Stimulated activated CD8-positive, alpha-beta memory T cell treated with anti-CD3 and anti-CD28 coated beads, Interleukin-12 subunit alpha, Interleukin-12 subunit beta, amount 100 ng/mL, for 24 hours (primary cell): ENCODE measurements around the gene TACR1.

Source experiments
- DNase-seq: peaks from one replicate; pipeline ENCODE4 v3.0.0-alpha.2; 2020; ENCODE audit errors: extremely low read depth

TACR1 gene

DNA sequence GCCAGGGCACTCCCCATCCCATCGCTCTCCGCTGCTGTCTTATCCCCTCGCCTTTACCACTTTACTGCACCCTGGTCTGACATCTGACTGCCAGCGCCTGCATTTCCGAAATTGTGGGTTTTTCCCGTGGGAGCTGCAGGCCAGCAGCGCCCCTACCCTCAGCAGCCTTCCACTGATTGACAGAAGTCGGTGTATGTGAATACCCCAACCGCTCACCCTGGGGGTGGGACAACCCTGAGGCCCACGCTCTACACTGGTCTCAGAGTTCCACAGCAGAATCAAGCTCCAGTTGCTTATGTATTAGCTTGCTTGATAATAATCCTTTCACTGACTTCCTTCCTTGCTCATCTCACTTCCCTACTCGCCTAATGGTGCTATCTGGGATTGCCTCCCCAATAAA lies 178.8 kb downstream of the TACR1 start:
- DNase-seq: no peak

DNA sequence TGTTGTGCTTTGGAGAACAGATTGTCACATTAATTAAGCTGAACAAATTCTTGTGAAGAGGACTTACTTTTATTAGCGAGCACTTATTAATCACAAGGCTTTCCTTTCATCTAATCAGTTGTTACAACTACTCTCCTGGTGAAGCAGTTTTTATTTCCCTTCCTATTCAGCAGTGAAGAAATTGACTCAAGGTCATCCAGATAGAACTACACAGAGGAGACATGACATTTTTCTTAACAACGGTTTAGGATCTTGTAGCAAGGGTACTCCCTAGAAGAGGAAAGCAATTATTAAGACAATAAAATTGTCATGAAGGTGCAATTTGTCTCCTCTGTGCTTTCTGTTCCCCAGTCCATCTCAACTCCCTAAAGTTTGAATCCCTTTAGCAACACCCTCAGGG lies 179.5 kb downstream of the TACR1 start:
- DNase-seq: no peak

DNA sequence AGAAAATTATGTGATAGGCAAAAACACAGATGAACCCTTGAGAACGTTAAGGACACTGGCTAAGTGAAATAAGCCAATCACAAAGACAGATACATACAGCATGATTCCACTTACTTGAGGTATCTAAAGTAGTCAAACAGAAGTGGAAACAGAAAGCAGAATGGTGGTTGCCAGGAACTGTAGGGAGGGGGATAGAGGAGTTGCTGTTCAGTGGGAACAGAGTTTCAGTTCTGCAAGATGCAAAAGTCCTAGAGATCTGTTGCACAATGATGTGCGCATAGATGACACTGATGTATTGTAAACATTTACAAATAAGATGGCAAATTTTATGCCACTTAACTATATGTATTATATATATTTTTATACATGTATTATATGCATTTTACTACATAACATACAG lies 181.2 kb downstream of the TACR1 start:
- DNase-seq: no peak

DNA sequence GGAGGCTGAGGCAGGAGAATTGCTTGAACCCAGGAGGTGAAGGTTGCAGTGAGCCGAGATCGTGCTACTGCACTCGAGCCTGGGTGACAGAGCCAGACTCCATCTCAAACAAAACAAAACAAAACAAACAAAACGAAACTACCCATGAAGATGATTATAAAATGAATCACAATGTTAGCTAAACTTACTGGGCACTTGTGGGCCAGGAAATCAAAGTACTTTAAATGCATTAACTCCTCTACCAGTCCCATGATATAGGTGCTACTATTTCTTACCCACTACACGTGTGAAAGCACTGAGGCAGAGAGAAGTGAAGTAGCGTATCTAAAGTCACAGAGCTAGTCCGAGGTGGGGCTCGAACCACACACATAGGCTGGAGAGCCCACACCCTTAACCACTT lies 187.2 kb downstream of the TACR1 start:
- DNase-seq: no peak

DNA sequence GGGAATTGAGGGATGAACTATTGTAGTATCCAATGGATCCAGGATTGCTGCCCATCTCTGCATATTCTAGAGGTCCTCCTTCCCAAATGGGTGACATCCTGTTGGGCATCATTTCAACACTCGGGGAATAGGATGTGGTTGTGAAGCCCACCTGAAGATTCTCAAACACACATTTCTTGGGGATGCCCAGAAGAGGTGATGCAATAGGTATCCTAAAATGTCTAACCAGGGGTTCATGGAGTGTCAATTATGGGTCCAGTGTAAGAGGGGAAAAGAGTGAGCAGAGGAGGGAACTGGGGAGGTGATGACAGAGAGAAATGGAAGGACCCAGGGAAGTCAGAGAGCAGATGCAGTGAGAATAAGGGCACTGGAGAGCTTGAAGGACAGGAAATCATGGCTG lies 188.7 kb downstream of the TACR1 start:
- no peak for DNase-seq

DNA sequence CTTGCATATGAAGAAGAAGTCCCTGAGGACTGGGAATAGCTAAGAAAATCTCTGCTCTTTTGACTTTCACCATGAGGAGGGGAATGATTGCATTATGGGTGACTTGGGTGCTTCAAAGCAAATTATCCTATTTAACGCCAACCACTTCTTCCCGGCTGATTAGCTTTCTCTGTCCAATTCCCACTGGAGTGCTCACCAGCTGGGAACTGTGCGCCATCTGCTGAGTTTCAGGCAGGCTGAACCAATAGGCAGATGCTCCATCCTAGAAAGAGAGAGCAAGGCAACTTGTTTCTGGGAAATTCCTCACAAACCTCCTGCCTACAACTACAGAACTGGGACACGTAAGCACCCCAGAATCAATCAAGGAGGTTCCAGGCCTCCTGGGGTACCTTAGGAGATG lies 191.5 kb downstream of the TACR1 start:
- DNase-seq: no peak

DNA sequence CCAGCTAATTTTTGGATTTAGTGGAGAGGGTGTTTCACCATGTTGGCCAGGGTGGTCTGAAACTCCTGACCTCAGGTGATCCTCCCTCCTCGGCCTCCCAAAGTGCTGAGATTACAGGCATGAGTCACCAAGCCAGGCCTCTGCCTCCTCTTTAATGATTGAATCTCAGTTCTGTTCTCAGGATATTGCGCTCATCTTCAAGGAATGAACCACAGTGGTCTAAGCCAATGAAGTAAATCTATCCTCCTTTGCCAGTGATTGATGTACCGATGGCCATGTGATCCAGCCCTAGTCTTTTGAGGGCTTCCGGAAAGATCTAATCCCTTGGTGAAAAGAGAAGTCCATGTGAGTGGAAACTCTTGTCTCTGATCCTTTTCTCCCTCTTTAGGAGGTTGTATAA lies 192.3 kb downstream of the TACR1 start:
- DNase-seq: no peak

DNA sequence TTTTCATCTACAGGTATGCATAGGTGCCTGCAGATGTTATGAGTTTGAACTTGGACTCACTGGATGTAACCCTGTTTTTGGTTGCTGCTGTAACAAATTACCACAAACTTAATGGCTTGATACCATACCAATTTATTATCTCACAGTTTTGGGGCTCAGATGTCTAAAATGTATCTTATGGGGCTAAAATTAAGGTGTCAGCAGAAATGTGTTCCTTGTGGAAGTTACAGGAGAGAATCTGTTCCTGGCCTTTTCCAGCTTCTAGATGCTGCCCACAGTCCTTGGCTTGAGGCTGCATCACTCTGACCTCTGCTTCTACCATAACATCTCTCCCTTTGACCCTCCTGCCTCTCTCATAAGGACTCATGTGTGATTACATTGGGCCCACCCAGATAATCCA lies 193.3 kb downstream of the TACR1 start:
- DNase-seq: no peak

DNA sequence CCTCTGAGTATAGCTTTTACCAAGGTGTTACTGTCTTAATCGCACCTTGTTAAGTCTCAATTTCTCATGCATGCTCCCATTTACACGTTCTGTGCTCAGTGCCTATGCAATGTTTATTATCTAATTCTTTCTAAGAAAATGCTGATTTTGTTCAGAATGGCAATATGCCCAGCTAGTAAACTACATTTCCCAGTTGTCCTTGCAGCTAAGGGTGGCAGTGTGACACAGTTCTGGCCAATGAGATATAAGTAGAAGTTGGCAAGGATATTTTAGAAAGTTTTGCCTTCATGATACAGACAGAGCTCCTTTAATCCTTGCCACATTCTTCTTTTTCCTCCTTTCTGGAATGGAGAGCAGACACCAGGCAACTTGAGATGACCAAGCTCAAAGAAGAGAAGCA lies 195.5 kb downstream of the TACR1 start:
- no peak for DNase-seq

DNA sequence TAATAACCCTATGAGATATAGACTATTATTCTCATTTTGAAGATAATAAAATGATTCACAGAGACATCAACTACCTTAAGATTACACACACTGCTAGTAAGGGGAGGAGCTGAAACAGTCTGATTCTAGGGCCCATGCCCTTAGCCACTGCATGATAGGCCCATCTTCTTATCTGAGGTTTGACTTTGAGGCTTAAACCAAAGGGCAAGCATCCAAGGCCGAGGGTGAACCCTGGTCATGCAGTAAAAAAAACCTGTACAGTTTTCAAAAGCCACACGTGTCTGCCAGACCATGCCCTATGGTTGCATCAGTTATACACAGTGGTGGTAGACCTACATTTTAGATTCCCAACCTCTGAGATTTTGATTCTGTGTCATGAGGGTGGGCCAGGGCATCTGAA lies 196.0 kb downstream of the TACR1 start:
- no peak for DNase-seq

DNA sequence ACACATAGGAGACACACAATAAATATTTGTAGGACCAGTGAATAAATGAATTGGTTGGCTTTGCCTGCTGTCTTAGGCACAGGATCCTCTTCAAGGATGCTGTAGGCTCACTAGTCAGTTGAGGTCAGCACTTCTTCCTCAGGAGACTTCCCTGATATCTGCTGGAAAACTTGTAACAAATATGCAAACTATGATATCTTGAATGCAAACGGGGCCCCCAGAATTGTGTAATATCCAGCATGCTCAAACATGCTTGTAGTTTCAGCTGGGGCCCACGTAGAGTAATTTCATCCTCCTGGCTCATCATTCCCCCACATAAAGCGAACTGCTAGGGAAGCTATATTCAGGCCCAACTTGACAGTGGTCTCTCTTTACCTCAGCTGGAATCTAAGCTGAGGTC lies 197.3 kb downstream of the TACR1 start:
- no peak for DNase-seq

DNA sequence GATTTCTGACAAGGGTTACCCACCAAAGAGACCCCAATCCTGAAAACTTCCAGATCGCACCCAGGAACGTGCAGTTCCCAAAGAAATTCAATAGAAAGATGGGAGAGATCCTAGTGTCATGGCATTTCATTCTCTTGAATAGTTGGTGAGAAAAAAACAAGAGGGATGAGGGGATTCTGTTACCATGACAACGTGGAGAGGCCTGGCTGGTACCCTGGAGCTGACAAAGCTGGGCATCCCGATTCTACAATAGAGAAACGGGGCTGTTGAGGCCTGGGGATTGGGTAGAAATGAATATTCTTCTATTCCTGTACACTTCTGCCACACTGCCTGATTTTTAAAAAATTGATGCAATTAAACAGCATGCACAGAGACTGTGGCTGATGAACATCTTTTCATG lies 199.9 kb downstream of the TACR1 start:
- DNase-seq: no peak
